Parathyroid adenoma (tissue), 2 donors: ENCODE measurements around the gene STK17A.

Experiments
- H2AFZ ChIP-seq: fragments of 300-600 bp; sonication (generic); one replicate; pipeline ENCODE4 v1.7.0; 2017; ENCODE audit warnings: antibody characterized with exemption, mild to moderate bottlenecking
- H3K27ac ChIP-seq: fragments of 300-600 bp; sonication (generic); one replicate; pipeline ENCODE4 v1.7.0; 2017
- H3K27me3 ChIP-seq: fragments of 300-600 bp; sonication (generic); one replicate; pipeline ENCODE4 v1.7.0; 2017; ENCODE audit warnings: low read length; ENCODE audit not compliant: control insufficient read depth, insufficient read depth
- H3K36me3 ChIP-seq: fragments of 300-600 bp; sonication (generic); one replicate; pipeline ENCODE4 v1.7.0; 2017; ENCODE audit warnings: low read length; ENCODE audit not compliant: control insufficient read depth, insufficient read depth
- H3K4me1 ChIP-seq: fragments of 300-600 bp; sonication (generic); one replicate; pipeline ENCODE4 v1.7.0; 2017; ENCODE audit warnings: control low read depth
- H3K4me2 ChIP-seq: fragments of 300-600 bp; sonication (generic); one replicate; pipeline ENCODE4 v1.7.0; 2017; ENCODE audit warnings: low read length
- H3K4me3 ChIP-seq: fragments of 300-600 bp; sonication (generic); one replicate; pipeline ENCODE4 v1.7.0; 2017; ENCODE audit warnings: low read depth, low read length
- H3K79me2 ChIP-seq: fragments of 300-600 bp; sonication (generic); one replicate; pipeline ENCODE4 v1.7.0; 2017; ENCODE audit warnings: control low read depth
- H3K9ac ChIP-seq: fragments of 300-600 bp; sonication (generic); one replicate; pipeline ENCODE4 v1.7.0; 2017; ENCODE audit warnings: mild to moderate bottlenecking
- H3K9me3 ChIP-seq: fragments of 300-600 bp; sonication (generic); one replicate; pipeline ENCODE4 v1.7.0; 2017; ENCODE audit warnings: low read length; ENCODE audit not compliant: control insufficient read depth
- CTCF ChIP-seq: fragments of 300-600 bp; sonication (generic); IDR thresholded peaks from one replicate; pipeline ENCODE4 v1.7.0; 2017; ENCODE audit warnings: antibody characterized with exemption, mild to moderate bottlenecking
- donor health status: primary hyperparathyroidism.

The STK17A gene

GRCh38 chr7:43557831-43558495 lies 24.9 kb upstream of the STK17A start:
- Histone ChIP-seq H3K27ac (no peak overlapping the region), H3K9ac (no peak overlapping the region), H3K4me1 (no peaks in the 10 kb centered on the region), H3K36me3 (no peaks in the 10 kb centered on the region), H3K4me3 (no peak overlapping the region), H2AFZ (no peak overlapping the region), H3K4me2 (no peak overlapping the region), H3K27me3 (no peaks in the 10 kb centered on the region), H3K9me3 (no peaks in the 10 kb centered on the region), H3K79me2 (no peaks in the 10 kb centered on the region)
- no peak for TF ChIP-seq CTCF

- Histone ChIP-seq H3K4me3 (no peak overlapping the region), H3K9me3 (no peaks in the 10 kb centered on the region), H3K79me2 (no peaks in the 10 kb centered on the region), H3K36me3 (no peaks in the 10 kb centered on the region), H3K27ac (no peak overlapping the region), H3K4me2 (no peak overlapping the region), H2AFZ (no peak overlapping the region), H3K9ac (no peak overlapping the region), H3K4me1 (no peaks in the 10 kb centered on the region), H3K27me3 (no peaks in the 10 kb centered on the region)
- no peak for TF ChIP-seq CTCF
Measured at GRCh38 chr7:43559171-43559945, 23.6 kb upstream of the STK17A start.

- Histone ChIP-seq H3K27ac (no peak overlapping the region), H3K9ac (no peak overlapping the region), H3K4me3 (no peak overlapping the region), H3K36me3 (no peaks in the 10 kb centered on the region), H3K27me3 (no peaks in the 10 kb centered on the region), H3K4me1 (no peaks in the 10 kb centered on the region), H3K9me3 (no peaks in the 10 kb centered on the region), H2AFZ (no peak overlapping the region), H3K4me2 (no peak overlapping the region), H3K79me2 (no peaks in the 10 kb centered on the region)
- no peak for TF ChIP-seq CTCF
Measured at GRCh38 chr7:43559946-43560335, 23.0 kb upstream of the STK17A start.

- no peak for TF ChIP-seq CTCF
- Histone ChIP-seq H3K9ac (no peak overlapping the region), H2AFZ (no peak overlapping the region), H3K4me2 (no peak overlapping the region), H3K79me2 (no peaks in the 10 kb centered on the region), H3K4me1 (no peaks in the 10 kb centered on the region), H3K27ac (no peak overlapping the region), H3K36me3 (no peaks in the 10 kb centered on the region), H3K4me3 (no peak overlapping the region), H3K9me3 (no peaks in the 10 kb centered on the region), H3K27me3 (no peaks in the 10 kb centered on the region)
Measured at GRCh38 chr7:43560742-43561330, 22.1 kb upstream of the STK17A start.
